LNCAP (cell line): Measurements from ENCODE around the gene RRP1B.

Experiments
- TF ChIP-seq, protein P1 (sequence below): fragments of 450-650 bp; IDR thresholded peaks from 2 replicates; pipeline ENCODE4 v1.5.1; 2017; ENCODE audit warnings: mild to moderate bottlenecking

Gene RRP1B

DNA sequence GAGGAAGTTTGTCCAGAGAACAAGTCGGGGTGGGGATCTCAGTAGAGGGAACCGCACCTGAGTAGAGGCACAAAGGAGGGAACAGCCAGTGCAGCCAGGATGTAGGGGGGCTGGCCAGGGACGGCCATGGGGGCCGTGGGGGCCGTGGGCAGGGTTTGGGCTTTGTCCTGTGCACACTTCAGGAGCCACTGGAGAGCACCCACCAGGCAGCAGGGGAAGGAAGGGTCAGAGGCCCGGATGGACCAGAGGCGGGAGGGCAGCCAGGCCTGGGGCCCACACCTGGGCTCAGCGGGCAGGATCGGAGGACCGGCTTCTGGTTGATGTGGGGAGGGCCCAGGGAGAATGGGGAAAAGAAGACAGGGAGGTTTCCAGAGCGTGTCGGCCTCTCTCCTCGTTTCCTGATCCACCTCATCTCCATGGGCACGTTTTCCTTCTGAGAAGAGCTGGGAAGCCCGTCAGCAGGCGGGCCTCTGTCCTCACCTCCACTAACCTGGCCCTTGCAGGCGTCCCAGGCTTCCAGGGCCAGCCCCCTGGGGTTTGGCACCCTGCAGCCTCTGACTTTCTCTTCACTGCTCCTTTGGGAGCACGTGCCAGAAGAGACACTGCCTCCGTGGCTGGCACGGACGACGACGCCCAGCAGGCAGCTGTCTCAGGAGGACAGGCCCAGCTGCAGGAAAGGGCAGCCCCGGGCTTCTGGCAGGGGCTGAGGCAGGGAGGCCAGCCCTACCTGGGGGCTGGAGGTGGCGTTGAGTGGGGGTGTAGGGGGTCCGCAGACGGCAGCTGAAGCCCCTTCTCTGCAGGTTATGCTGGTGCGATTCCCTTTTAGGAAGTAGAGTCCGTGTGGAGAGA, 42.8 kb downstream of the RRP1B start:
- TF ChIP-seq, protein P1, sequence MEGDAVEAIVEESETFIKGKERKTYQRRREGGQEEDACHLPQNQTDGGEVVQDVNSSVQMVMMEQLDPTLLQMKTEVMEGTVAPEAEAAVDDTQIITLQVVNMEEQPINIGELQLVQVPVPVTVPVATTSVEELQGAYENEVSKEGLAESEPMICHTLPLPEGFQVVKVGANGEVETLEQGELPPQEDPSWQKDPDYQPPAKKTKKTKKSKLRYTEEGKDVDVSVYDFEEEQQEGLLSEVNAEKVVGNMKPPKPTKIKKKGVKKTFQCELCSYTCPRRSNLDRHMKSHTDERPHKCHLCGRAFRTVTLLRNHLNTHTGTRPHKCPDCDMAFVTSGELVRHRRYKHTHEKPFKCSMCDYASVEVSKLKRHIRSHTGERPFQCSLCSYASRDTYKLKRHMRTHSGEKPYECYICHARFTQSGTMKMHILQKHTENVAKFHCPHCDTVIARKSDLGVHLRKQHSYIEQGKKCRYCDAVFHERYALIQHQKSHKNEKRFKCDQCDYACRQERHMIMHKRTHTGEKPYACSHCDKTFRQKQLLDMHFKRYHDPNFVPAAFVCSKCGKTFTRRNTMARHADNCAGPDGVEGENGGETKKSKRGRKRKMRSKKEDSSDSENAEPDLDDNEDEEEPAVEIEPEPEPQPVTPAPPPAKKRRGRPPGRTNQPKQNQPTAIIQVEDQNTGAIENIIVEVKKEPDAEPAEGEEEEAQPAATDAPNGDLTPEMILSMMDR: no peak

DNA sequence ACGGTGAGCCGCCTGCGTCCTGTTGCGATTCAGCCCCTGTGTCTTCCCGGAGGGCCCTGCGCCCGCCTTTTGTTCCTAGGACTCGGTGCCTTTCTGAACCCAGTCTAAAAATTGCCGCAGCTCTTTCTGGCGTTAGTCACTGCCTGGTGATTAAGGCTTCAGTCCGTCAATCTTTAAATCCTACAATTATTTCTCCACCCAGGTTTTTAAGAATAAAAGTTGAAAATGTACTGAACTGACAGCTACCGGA, 43.4 kb downstream of the RRP1B start:
- TF ChIP-seq, protein P1: no peak

DNA sequence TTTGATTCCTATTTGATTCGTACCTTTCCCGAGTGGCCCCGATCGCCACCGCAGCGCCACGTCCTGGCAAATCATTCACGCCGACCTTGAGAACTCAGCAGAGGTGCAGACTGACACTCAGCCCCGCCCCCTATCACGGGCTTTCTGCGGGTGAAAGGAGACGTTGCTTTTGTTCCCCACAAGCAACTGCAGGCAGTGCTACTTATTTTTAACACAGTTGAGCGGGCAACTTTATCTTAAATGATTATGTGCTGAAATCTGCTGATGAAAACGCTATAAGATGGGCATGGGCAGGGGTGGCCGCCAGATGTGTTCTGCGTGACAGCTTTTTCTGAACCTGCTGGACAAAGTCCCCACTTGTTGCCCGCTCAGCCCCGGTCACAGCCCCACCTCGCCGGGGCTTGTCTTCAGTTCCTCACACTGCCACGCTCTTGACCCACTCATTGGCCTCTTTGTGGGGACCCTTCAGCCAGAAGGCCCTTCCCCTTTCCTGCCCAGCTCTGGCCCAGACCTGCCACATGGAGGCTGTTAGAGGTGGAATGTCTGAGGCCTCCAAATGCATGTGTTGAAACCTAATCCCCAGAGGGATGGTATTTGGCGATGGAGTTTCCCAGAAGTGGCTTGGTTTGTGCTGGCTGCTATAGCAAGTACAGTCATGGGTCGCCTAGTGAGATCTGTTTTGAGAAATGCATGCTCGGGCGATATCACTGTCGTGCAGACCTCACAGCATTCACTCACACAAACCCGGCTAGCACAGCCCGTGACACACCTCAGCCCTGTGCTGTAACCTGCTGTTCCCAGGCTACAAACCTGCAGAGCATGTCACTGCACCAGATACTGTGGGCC, 43.9 kb downstream of the RRP1B start:
- TF ChIP-seq, protein P1: no peak

DNA sequence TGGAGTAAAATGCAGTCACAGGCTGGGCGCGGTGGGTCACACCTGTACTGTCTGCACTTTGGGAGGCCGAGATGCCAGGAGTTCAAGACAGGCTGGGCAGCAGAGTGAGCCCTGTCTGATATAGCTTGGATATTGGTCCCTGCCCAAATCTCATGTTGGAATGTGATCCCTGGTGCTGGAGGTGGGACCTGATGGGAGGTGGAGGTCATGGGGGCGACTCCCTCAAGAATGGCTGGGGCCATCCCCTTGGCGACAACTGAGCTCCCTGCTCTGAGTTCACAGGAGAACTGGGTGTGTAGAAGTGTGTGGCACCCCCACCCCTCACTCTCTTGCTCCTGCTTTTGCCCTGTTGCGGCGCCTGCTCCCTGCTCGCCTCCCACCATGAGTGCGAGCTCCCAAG, 48.1 kb downstream of the RRP1B start:
- TF ChIP-seq, protein P1: no peak

DNA sequence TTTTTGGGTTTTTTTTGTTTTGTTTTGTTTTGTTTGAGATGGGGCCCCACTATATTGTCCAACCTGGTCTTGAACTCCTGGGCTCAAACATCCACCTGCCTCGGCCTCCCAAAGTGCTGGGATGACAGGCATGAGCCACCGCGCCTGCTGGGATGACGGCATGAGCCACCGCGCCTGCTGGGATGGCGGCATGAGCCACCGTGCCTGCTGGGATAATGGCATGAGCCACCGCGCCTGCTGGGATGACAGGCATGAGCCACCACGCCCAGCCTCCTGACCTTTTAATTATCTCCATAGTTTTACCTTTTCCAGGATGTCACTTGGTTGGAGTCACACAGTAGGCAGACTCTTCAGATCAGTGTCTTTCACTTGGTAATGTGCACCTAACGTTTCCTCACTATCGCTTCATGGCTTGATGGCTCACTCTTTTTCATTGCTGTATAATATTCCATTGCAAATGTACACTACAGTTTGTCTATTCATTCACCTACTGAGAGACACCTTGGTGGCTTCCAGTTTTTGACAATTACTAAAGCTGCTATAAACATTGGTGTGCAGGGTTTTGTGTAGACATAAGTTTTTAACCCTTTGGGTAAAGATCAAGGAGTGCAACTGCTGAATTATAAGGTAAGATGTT, 49.5 kb downstream of the RRP1B start:
- TF ChIP-seq, protein P1: no peak

DNA sequence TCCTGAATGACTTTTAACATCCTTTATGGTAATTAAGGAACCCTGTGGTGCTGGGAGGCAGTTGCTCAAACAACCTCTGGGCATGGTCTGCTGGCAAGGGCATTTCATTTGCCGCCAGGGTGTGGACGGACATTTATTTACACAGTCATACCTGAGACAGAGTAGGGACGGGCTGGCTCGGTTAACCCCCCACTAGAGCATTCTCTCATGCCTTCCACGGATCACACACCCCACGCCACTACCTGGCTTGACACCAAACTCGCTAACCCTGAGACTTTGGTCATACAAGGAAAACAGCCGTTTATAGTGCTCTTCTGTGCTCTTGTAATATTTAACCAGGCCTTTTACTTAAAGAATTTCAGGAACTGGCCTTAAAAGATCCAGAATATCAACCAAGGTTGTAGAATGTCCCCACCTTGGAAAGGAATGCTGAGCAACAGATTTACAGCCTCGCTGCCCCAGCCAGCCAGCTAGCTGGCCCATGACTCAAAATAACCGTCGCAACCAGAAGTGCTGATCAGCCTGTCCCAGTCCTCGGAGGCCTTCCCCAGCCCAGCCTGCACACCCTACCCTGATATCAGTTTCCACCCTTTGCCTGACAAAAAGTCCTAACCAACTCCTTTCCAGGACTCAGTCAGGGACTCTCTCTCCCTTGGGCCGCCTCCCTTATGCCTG, 53.0 kb downstream of the RRP1B start:
- TF ChIP-seq, protein P1: no peak
